Adrenal gland (tissue), 12 donors: ENCODE results near the gene TSHR. TPM values are rescaled to one million over a fixed set of nuclear protein-coding genes. Genes with fewer than 3 reads are reported as not detected.
A peak's percentile ranks its signal among the peaks of the same experiment; 100 is the strongest.

ENCODE experiments used
- DNase-seq, 7 donors: peaks; one replicate each; pipeline ENCODE4 v3.0.0-alpha.2; 2019 to 2020
- H3K27ac ChIP-seq, 5 donors: fragments of 200-600 bp; sonication (generic) in 4 of 5; 1 replicate in 3 of 5; 2 replicates in 2 of 5; pipeline versions ENCODE4 v1.5.1 to v1.8.0; 2016 to 2020; ENCODE audit warnings: mild to moderate bottlenecking in 1 of 5
- H3K27me3 ChIP-seq: fragments of 200-600 bp; 2 replicates; pipeline ENCODE4 v1.8.0; 2021
- H3K36me3 ChIP-seq, 2 donors: fragments of 200-600 bp; replicated peaks in 1 of 2; 1 replicate in 1 of 2; 2 replicates in 1 of 2; pipeline versions ENCODE4 v1.5.1 to v1.8.0; 2018 to 2022
- H3K4me1 ChIP-seq, 2 donors: fragments of 200-600 bp; replicated peaks in 1 of 2; 1 replicate in 1 of 2; 2 replicates in 1 of 2; pipeline versions ENCODE4 v1.5.1 to v1.8.0; 2018 to 2021
- H3K4me3 ChIP-seq, 4 donors: fragments of 200-600 bp; sonication (generic) in 3 of 4; one replicate each; pipeline ENCODE4 v1.5.1; 2016 to 2018
- H3K9me3 ChIP-seq, 3 donors: fragments of 200-600 bp; sonication (generic) in 1 of 3; replicated peaks in 1 of 3; 1 replicate in 2 of 3; 2 replicates in 1 of 3; pipeline versions ENCODE4 v1.5.1 to v1.8.0; 2016 to 2021
- CTCF ChIP-seq, 6 experiments: fragments of 450-650 bp in 4 of 6; fragments of 200-600 bp in 2 of 6; sonication (generic) in 1 of 6; IDR thresholded peaks; 1 replicate in 5 of 6; 2 replicates in 1 of 6; pipeline versions ENCODE4 v1.5.1 to v1.8.0; 2016 to 2021; ENCODE audit warnings: antibody characterized with exemption in 6 of 6, mild to moderate bottlenecking in 2 of 6, moderate library complexity in 1 of 6
- POLR2A ChIP-seq, 2 donors: fragments of 450-650 bp; IDR thresholded peaks; one replicate each; pipeline ENCODE4 v1.6.1; 2017; ENCODE audit warnings: antibody characterized with exemption in 2 of 2, mild to moderate bottlenecking in 2 of 2, moderate library complexity in 1 of 2
- WGBS, 4 donors: extraction: QIAGEN DNeasy Blood & Tissue Kit in 2 of 4; methylation state at CpG; one replicate each; pipeline versions ENCODE4 v1.1.5 to v1.1.7; 2013 to 2017; 5-methylcytosine and 5-hydroxymethylcytosine counted together
- intact Hi-C, 2 donors: fragments of 100-400 bp; cut with DNase I; formaldehyde crosslinking; loops; one replicate each; pipeline versions ENCODE4 v1.14.1 to v1.15.0; 2022 to 2023
- polyA plus RNA-seq, 3 donors: library from polyadenylated mRNA; stranded (reverse); fragments of 200-250 nt in 2 of 3; fragments of 350-450 nt in 1 of 3; fragmentation: Illumina TruSeq in 1 of 3; extraction: RNeasy Lipid Tissue Mini Kit (QIAGEN cat#74804) in 1 of 3; gene quantifications; one replicate each; pipeline ENCODE4 v1.2.3, GENCODE V29; 2013 to 2014
- total RNA-seq, 9 donors: library from RNA; depleted of rRNA in 4 of 9; stranded (reverse); fragments of >200 nt in 4 of 9; fragments of 120-200 nt in 1 of 9; fragmentation: NEBNext Ultra II Directional in 1 of 9; extraction: Animal tissue kit (Norgen Biotek cat#: 25700) in 1 of 9; gene quantifications; one replicate each; pipeline versions ENCODE4 v1.1.0 to v1.2.4, GENCODE V29; 2013 to 2023
- donor health status: healthy with polysubstance abuse.
- donor health status: Bipolar disorder and iron deficiency.
- donor health status: DM: yes; HTN: yes; CAD: no.
- donor health status: DM: no; HTN: no; CAD: no.
- donor health status: DM: no; HTN: no; CAD: no.
- donor health status: DM: yes; HTN: yes; CAD: no.

The TSHR gene
- total and polyA plus RNA-seq, 12 donors: 0.06 to 5.8 (median 0.68) TPM

GRCh38 chr14:81137316-81137715, 181.9 kb downstream of the TSHR start:
- peak; percentile 42 to 79 (median 71) for DNase-seq
- TF ChIP-seq CTCF (IDR thresholded peaks at IDR 0.05) (no peak), POLR2A (IDR thresholded peaks at IDR 0.05) (no peak)
- no peak overlapping the region for H3K27ac ChIP-seq
- peaks cover 0 to 6% (median 0%) of the 10 kb centered on the region in 3 donors for H3K9me3 ChIP-seq
- H3K36me3 ChIP-seq: no peaks in the 10 kb centered on the region
- no peak overlapping the region for H3K4me3 ChIP-seq
- 43 to 58% (median 52%) methylated on average over 2 of the region's 2 CpGs for WGBS, 4 donors
- no peaks in the 10 kb centered on the region for H3K27me3 ChIP-seq
- no peaks in the 10 kb centered on the region for H3K4me1 ChIP-seq
- intact Hi-C loops: no loop called here

GRCh38 chr14:81138429-81138828, 183.0 kb downstream of the TSHR start:
- DNase-seq: no peak
- no peak overlapping the region for H3K4me3 ChIP-seq
- WGBS, 4 donors: 82 to 86% (median 83%) methylated on average over 6 of the region's 6 CpGs
- H3K36me3 ChIP-seq: no peaks in the 10 kb centered on the region
- no peak overlapping the region for H3K27ac ChIP-seq
- H3K4me1 ChIP-seq: no peaks in the 10 kb centered on the region
- TF ChIP-seq POLR2A (IDR thresholded peaks at IDR 0.05) (no peak), CTCF (IDR thresholded peaks at IDR 0.05) (no peak)
- H3K27me3 ChIP-seq: no peaks in the 10 kb centered on the region
- intact Hi-C loops: no loop called here
- peaks cover 0 to 6% (median 0%) of the 10 kb centered on the region in 3 donors for H3K9me3 ChIP-seq

DNA sequence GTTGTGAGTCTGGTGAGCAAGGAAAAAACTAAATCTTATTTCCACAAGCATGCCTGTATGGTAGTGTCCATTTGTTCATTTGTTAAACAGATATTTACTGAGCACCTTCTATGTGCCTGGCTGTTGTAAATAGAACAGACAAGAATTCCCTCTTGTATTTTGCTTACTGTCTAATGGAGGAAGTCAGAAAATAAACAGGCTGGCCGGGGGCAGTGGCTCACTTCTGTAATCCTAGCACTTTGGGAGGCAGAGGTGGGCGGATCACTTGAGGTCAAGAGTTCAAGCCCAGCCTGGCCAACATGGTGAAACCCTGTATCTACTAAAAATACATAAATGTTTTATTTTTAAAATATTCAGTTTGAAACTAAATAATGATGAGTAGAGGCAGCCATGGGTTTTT, 186.0 kb downstream of the TSHR start:
- H3K9me3 ChIP-seq: no peaks in the 10 kb centered on the region
- H3K36me3 ChIP-seq: no peaks in the 10 kb centered on the region
- no peaks in the 10 kb centered on the region for H3K27me3 ChIP-seq
- H3K4me3 ChIP-seq: no peak overlapping the region
- 68 to 77% (median 70%) methylated on average over 2 of the region's 2 CpGs for WGBS, 4 donors
- H3K4me1 ChIP-seq: peaks cover 6 to 13% of the 10 kb centered on the region in 2 donors
- no peak for DNase-seq
- no peak overlapping the region for H3K27ac ChIP-seq
- intact Hi-C loops: no loop called here
- TF ChIP-seq POLR2A (IDR thresholded peaks at IDR 0.05) (no peak), CTCF (IDR thresholded peaks at IDR 0.05) (no peak)

DNA sequence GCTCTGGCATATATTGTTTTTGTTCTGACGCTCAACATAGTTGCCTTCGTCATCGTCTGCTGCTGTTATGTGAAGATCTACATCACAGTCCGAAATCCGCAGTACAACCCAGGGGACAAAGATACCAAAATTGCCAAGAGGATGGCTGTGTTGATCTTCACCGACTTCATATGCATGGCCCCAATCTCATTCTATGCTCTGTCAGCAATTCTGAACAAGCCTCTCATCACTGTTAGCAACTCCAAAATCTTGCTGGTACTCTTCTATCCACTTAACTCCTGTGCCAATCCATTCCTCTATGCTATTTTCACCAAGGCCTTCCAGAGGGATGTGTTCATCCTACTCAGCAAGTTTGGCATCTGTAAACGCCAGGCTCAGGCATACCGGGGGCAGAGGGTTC, 188.4 kb downstream of the TSHR start:
- intact Hi-C loops: no loop called here

More for the DNA sequence above, 188.4 kb downstream of the TSHR start:
- H3K4me3 ChIP-seq: no peak overlapping the region
- no peak for TF ChIP-seq CTCF (IDR thresholded peaks at IDR 0.05)
- no peak for TF ChIP-seq POLR2A (IDR thresholded peaks at IDR 0.05)
- H3K27ac ChIP-seq: no peak overlapping the region
- 92 to 96% (median 94%) methylated on average over 8 of the region's 8 CpGs for WGBS, 4 donors
- H3K9me3 ChIP-seq: no peaks in the 10 kb centered on the region
- no peaks in the 10 kb centered on the region for H3K36me3 ChIP-seq
- H3K27me3 ChIP-seq: no peaks in the 10 kb centered on the region
- H3K4me1 ChIP-seq: peaks cover 6 to 13% of the 10 kb centered on the region in 2 donors
- no peak for DNase-seq
